ENCODE measurements around the gene KLHDC4. TPM values are rescaled to one million over a fixed set of nuclear protein-coding genes. Genes with fewer than 3 reads are reported as not detected.

Gene KLHDC4
- total RNA-seq, 6 experiments from 2014 or later = 18.4 to 23.7 (median 21.7) TPM

- Mint-ChIP-seq H3K36me3 (ENCODE audit: low read depth) (no peaks in the 10 kb centered on the region), H3K4me3 (no peak overlapping the region), H3K4me1 (ENCODE audit: low read depth) (peaks cover 10% of the 10 kb centered on the region), H3K9me3 (no peaks in the 10 kb centered on the region), H3K27ac (no peak overlapping the region), H3K27me3 (ENCODE audit: insufficient read depth) (no peaks in the 10 kb centered on the region; the same call in 1 of the 2 replicates)
- TF ChIP-seq, protein P1, sequence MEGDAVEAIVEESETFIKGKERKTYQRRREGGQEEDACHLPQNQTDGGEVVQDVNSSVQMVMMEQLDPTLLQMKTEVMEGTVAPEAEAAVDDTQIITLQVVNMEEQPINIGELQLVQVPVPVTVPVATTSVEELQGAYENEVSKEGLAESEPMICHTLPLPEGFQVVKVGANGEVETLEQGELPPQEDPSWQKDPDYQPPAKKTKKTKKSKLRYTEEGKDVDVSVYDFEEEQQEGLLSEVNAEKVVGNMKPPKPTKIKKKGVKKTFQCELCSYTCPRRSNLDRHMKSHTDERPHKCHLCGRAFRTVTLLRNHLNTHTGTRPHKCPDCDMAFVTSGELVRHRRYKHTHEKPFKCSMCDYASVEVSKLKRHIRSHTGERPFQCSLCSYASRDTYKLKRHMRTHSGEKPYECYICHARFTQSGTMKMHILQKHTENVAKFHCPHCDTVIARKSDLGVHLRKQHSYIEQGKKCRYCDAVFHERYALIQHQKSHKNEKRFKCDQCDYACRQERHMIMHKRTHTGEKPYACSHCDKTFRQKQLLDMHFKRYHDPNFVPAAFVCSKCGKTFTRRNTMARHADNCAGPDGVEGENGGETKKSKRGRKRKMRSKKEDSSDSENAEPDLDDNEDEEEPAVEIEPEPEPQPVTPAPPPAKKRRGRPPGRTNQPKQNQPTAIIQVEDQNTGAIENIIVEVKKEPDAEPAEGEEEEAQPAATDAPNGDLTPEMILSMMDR (IDR thresholded peaks at IDR 0.05) = no peak
- DNase-seq = no peak
These were observed 36.0 kb upstream of the KLHDC4 start for GRCh38 chr16:87801679-87802259.

DNA sequence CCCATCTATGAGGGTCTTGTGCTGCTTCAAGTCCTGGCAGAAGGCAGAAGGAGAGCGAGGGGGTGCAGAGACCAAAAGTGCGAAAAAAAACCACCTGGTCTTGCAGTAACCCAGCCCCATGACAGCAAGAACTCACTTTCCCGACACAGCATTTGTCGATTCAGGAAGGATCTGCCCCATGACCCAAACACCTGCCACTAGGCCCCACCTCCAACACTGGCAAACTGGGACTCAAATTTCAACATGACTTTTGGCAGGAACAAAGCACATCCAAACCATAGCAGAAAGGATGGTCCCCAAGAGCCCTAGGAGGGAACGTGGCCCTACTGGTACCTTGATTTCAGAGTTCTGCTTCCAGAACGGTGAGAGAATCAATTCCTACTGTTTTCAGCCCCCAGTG, 34.7 kb upstream of the KLHDC4 start:
- Mint-ChIP-seq H3K36me3 (ENCODE audit: low read depth) (no peaks in the 10 kb centered on the region), H3K4me1 (ENCODE audit: low read depth) (no peaks in the 10 kb centered on the region), H3K27me3 (ENCODE audit: insufficient read depth) (no peaks in the 10 kb centered on the region; the same call in 1 of the 2 replicates), H3K9me3 (no peaks in the 10 kb centered on the region), H3K4me3 (no peak overlapping the region), H3K27ac (no peak overlapping the region)
- TF ChIP-seq, protein P1 (IDR thresholded peaks at IDR 0.05) = no peak
- DNase-seq = no peak

- H3K27ac Mint-ChIP-seq = no peak overlapping the region
- TF ChIP-seq, protein P1 (IDR thresholded peaks at IDR 0.05) = no peak
- H3K4me3 Mint-ChIP-seq = no peak overlapping the region
- H3K36me3 Mint-ChIP-seq (ENCODE audit: low read depth) = no peaks in the 10 kb centered on the region
- DNase-seq = no peak
- peaks cover 19% of the 10 kb centered on the region for H3K4me1 Mint-ChIP-seq (ENCODE audit: low read depth)
- no peaks in the 10 kb centered on the region for H3K9me3 Mint-ChIP-seq
- H3K27me3 Mint-ChIP-seq (ENCODE audit: insufficient read depth) = no peaks in the 10 kb centered on the region; the same call in none of the 2 replicates
These were observed 29.6 kb upstream of the KLHDC4 start for GRCh38 chr16:87795336-87795735.

DNA sequence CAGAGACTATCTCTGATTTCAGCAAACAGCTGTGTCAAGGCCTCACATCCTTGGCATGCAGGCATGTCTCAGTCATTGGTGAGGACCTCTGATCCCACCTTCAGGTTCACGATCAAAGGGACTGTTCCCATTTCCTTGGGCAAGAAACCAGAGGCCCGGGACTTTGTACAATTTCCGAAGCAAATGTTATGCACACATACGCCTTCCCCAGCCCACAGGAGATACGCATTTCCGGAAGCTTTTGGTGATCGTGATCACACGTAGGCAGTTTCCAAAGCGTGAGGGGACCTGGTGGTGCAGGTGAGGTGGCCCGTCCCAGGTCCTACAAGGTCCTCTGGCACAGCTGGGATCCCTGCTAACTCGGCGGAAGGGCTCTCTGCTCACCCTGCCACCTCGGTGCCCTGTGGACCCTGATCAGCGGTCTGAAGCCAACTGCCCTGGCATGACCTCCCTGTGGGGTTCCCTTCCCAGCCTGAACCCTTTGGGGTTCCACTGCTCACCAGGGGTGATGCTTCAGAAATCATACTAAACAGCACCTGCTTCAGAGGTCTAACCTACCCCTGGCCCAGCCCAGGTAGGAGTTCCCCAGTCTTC, 28.8 kb upstream of the KLHDC4 start:
- TF ChIP-seq, protein P1 (IDR thresholded peaks at IDR 0.05) = no peak
- H3K4me3 Mint-ChIP-seq = no peak overlapping the region
- peaks cover 27% of the 10 kb centered on the region for H3K4me1 Mint-ChIP-seq (ENCODE audit: low read depth)
- H3K9me3 Mint-ChIP-seq = no peaks in the 10 kb centered on the region
- H3K27me3 Mint-ChIP-seq (ENCODE audit: insufficient read depth) = no peaks in the 10 kb centered on the region; the same call in none of the 2 replicates
- H3K36me3 Mint-ChIP-seq (ENCODE audit: low read depth) = no peaks in the 10 kb centered on the region
- H3K27ac Mint-ChIP-seq = no peak overlapping the region
- no peak for DNase-seq

DNA sequence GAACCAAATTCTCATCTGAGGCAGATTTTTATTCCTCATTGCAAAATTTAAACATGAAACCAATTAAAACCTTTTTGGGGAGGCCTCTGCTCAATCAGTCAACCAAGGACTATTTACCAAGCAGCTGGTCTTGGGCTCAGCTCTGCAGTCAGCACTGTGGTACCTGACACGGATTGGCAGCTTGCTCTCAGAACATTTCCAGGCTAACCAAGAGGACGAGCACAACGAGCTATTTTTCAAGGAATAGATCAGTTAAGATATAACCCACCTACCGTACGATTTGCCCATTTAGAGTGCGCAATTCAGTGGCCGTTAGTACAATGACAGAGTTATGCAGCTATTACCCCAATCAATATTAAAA, 26.4 kb upstream of the KLHDC4 start:
- H3K4me3 Mint-ChIP-seq = no peak overlapping the region
- no peak overlapping the region for H3K27ac Mint-ChIP-seq
- no peaks in the 10 kb centered on the region; the same call in none of the 2 replicates for H3K27me3 Mint-ChIP-seq (ENCODE audit: insufficient read depth)
- no peaks in the 10 kb centered on the region for H3K36me3 Mint-ChIP-seq (ENCODE audit: low read depth)
- no peaks in the 10 kb centered on the region for H3K9me3 Mint-ChIP-seq
- DNase-seq = no peak
- TF ChIP-seq, protein P1 (IDR thresholded peaks at IDR 0.05) = no peak
- H3K4me1 Mint-ChIP-seq (ENCODE audit: low read depth) = peaks cover 46% of the 10 kb centered on the region

Data from HFFc6 (cell line).